ENCODE results near the gene CRKL. TPM values are rescaled to one million over a fixed set of nuclear protein-coding genes. Genes with fewer than 3 reads are reported as not detected.

CRKL gene
- total and polyA plus RNA-seq, 4 donors, result 12.0 to 45.5 (median 22.6) TPM

- no peaks in the 10 kb centered on the region for H3K27me3 ChIP-seq (ENCODE audit: control insufficient read depth in 4 of 4, insufficient read depth in 4 of 4, low read length in 3 of 4)
- DNase-seq (ENCODE audit: low spot score), result no peak
- peaks cover 14 to 54% (median 38%) of the 10 kb centered on the region in 4 donors for H3K4me1 ChIP-seq (ENCODE audit: control insufficient read depth in 4 of 4, insufficient read depth in 4 of 4, low read length in 3 of 4)
- H3K27ac ChIP-seq (ENCODE audit: low read depth in 1 of 2, low read length in 2 of 2), result no peak overlapping the region
- TF ChIP-seq HNF4G (IDR thresholded peaks at IDR 0.05) (no peak), RAD21 (IDR thresholded peaks at IDR 0.05) (no peak), SP1 (IDR thresholded peaks at IDR 0.05) (no peak), JUND (IDR thresholded peaks at IDR 0.05) (no peak), FOXA1 (IDR thresholded peaks at IDR 0.05) (no peak), GABPA (IDR thresholded peaks at IDR 0.05 in 1 of 2, conservative IDR thresholded peaks at IDR 0.05 in 1 of 2) (no peak), EGR1 (IDR thresholded peaks at IDR 0.05; ENCODE audit: low read depth in 2 of 2) (no peak), FOXA2 (IDR thresholded peaks at IDR 0.05) (no peak), HNF4A (conservative IDR thresholded peaks at IDR 0.05) (no peak), YY1 (IDR thresholded peaks at IDR 0.05) (no peak), CTCF (IDR thresholded peaks at IDR 0.05; ENCODE audit: low read depth, low read length, missing input control) (no peak), ZBTB33 (IDR thresholded peaks at IDR 0.05) (no peak), ATF3 (IDR thresholded peaks at IDR 0.05) (no peak)
- H3K36me3 ChIP-seq (ENCODE audit: control insufficient read depth in 4 of 4, insufficient read depth in 3 of 4, low read depth in 1 of 4, low read length in 3 of 4), result peaks cover 1 to 13% (median 6%) of the 10 kb centered on the region in 4 donors
- WGBS, result 96% methylated on average over 1 of the region's 1 CpG
- no peak overlapping the region for H3K9ac ChIP-seq (ENCODE audit: low read depth in 1 of 2, low read length in 2 of 2)
- no peak overlapping the region for H3K4me3 ChIP-seq (ENCODE audit: low read depth in 1 of 3, low read length in 3 of 3)
- no peaks in the 10 kb centered on the region for H3K9me3 ChIP-seq (ENCODE audit: control insufficient read depth in 4 of 4, low read length in 3 of 4)
Observed at GRCh38 chr22:20946991-20947390, 29.8 kb downstream of the CRKL start.

- DNase-seq (ENCODE audit: low spot score), result no peak
- peak in 1 of 2 donors; percentile 28 for TF ChIP-seq JUND (IDR thresholded peaks at IDR 0.05)
- TF ChIP-seq HNF4A (conservative IDR thresholded peaks at IDR 0.05), result peak; percentile 89 to 92
- TF ChIP-seq ZBTB33 (IDR thresholded peaks at IDR 0.05), result no peak
- TF ChIP-seq REST (IDR thresholded peaks at IDR 0.05), result no peak
- no peak for TF ChIP-seq CTCF (IDR thresholded peaks at IDR 0.05; ENCODE audit: low read depth, low read length, missing input control)
- peak; percentile 72 for TF ChIP-seq HNF4G (IDR thresholded peaks at IDR 0.05)
- peak; percentile 45 to 50 for TF ChIP-seq RXRA (IDR thresholded peaks at IDR 0.05)
- TF ChIP-seq SP1 (IDR thresholded peaks at IDR 0.05), result peak; percentile 75
- Histone ChIP-seq H3K4me3 (ENCODE audit: low read depth in 1 of 3, low read length in 3 of 3) (no peak overlapping the region), H3K36me3 (ENCODE audit: control insufficient read depth in 4 of 4, insufficient read depth in 3 of 4, low read depth in 1 of 4, low read length in 3 of 4) (peaks cover 0 to 13% (median 6%) of the 10 kb centered on the region in 4 donors), H3K4me1 (ENCODE audit: control insufficient read depth in 4 of 4, insufficient read depth in 4 of 4, low read length in 3 of 4) (peaks cover 14 to 68% (median 49%) of the 10 kb centered on the region in 4 donors), H3K27me3 (ENCODE audit: control insufficient read depth in 4 of 4, insufficient read depth in 4 of 4, low read length in 3 of 4) (no peaks in the 10 kb centered on the region), H3K9me3 (ENCODE audit: control insufficient read depth in 4 of 4, low read length in 3 of 4) (no peaks in the 10 kb centered on the region), H3K27ac (ENCODE audit: low read depth in 1 of 2, low read length in 2 of 2) (peak overlapping the region; percentile 6 to 39), H3K9ac (ENCODE audit: low read depth in 1 of 2, low read length in 2 of 2) (peak overlapping the region in 1 of 2 donors; percentile 35)
- 33% methylated on average over 5 of the region's 5 CpGs for WGBS
Observed at GRCh38 chr22:20948450-20948849, 31.2 kb downstream of the CRKL start.

Data from liver (tissue), 9 donors.